ENCODE data around the gene IL16. TPM values are rescaled to one million over a fixed set of nuclear protein-coding genes. Genes with fewer than 3 reads are reported as not detected.

IL16 gene
- total RNA-seq, 4 donors from 2014 or later: 13.5 to 34.9 (median 19.8) TPM

- intact Hi-C loops (cut with DNase I): loop anchor here (10.0 kb wide), 1 partner anchor 58 kb away; no protein-coding TSS in a partner anchor
- no peak for TF ChIP-seq POLR2AphosphoS5 (IDR thresholded peaks at IDR 0.05)
- no peak for TF ChIP-seq POLR2A (IDR thresholded peaks at IDR 0.05; ENCODE audit: low read depth)
- no peak for TF ChIP-seq CTCF (IDR thresholded peaks at IDR 0.05)
- no peak for TF ChIP-seq EP300 (IDR thresholded peaks at IDR 0.05)
- H3K36me3 ChIP-seq: peaks cover 0 to 11% (median under 1%) of the 10 kb centered on the region in 4 donors
- no peak overlapping the region for H3K4me3 ChIP-seq
- H3K4me1 ChIP-seq: peaks cover 3 to 34% (median 26%) of the 10 kb centered on the region in 4 donors
- H3K9me3 ChIP-seq: peaks cover 0 to 6% (median 6%) of the 10 kb centered on the region in 4 donors
- no peaks in the 10 kb centered on the region for H3K27me3 ChIP-seq
- WGBS: 90% methylated on average over 2 of the region's 2 CpGs
- no peak for DNase-seq (ENCODE audit: extremely low spot score)
- H3K27ac ChIP-seq (replicated peaks in 1 of 4): no peak overlapping the region
Observed at GRCh38 chr15:81276967-81277366, 80.3 kb downstream of the IL16 start.

DNA sequence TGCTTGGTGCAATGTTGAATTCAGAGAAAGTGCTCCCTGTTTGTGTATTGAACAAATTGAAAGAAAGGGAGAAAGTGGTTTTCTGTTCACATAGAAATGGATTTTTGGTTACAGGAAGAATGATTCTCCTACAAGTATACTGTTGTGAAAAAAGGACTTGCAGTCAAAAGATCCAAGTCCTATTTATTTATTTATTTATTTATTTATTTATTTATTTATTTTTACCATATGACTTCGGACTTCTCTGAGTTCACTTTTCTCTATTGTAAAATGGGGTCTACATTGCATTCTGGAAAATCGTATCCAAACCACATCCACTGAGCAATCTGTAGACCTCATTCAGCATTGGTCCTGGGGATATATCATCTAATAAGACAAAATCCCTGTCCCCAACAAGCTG, 81.2 kb downstream of the IL16 start:
- Histone ChIP-seq H3K4me3 (no peak overlapping the region), H3K27me3 (no peaks in the 10 kb centered on the region), H3K4me1 (peaks cover 3 to 34% (median 23%) of the 10 kb centered on the region in 4 donors), H3K36me3 (peaks cover 0 to 11% (median 7%) of the 10 kb centered on the region in 4 donors), H3K27ac (replicated peaks in 1 of 4) (no peak overlapping the region), H3K9me3 (peaks cover 0 to 6% (median 6%) of the 10 kb centered on the region in 4 donors)
- TF ChIP-seq EP300 (IDR thresholded peaks at IDR 0.05) (no peak), CTCF (IDR thresholded peaks at IDR 0.05) (no peak), POLR2A (IDR thresholded peaks at IDR 0.05; ENCODE audit: low read depth) (no peak), POLR2AphosphoS5 (IDR thresholded peaks at IDR 0.05) (no peak)
- WGBS: 96% methylated on average over 2 of the region's 2 CpGs
- intact Hi-C loops (cut with DNase I): loop anchor here (10.0 kb wide), 1 partner anchor 57 kb away; no protein-coding TSS in a partner anchor
- DNase-seq (ENCODE audit: extremely low spot score): no peak

DNA sequence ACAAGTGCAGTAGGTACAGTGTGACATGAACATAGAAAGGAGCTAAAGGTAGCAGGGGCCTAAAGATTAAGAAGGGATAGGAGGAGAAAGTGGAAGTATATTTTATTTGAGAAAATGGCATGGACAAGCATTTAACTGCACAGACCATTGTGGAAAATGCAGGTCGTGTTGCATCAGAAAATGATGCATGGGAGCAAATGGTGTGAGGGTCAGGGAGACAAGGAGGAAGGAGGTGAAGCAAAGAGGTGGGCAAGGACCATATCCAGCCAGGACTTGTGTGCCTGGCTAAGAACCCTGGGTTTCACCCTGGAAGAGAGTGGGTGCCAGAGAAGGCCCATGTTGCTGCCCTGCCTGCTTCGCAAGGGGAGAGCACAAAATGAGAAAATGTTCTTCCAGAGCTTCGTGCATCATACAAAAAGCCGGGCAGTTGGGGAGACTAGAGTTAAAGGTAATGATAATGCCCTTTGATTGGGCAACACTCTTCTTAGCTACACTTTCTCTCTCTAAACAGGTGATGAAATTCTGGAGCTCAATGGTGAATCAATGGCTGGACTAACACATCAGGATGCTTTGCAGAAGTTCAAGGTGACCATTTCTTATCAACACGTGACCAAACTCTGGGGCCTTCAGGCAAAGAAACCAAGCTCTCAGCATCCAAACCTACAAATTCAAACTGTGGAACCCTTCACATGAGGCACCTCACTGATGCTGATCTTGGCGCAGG, 81.8 kb downstream of the IL16 start:
- H3K9me3 ChIP-seq: peaks cover 0 to 6% (median 6%) of the 10 kb centered on the region in 4 donors
- intact Hi-C loops (cut with DNase I): loop anchor here (10.0 kb wide), 1 partner anchor 56 kb away; no protein-coding TSS in a partner anchor
- no peak for DNase-seq (ENCODE audit: extremely low spot score)
- H3K27me3 ChIP-seq: no peaks in the 10 kb centered on the region
- H3K4me1 ChIP-seq: peaks cover 3 to 29% (median 23%) of the 10 kb centered on the region in 4 donors
- no peak overlapping the region for H3K27ac ChIP-seq (replicated peaks in 1 of 4)
- H3K36me3 ChIP-seq: peaks cover 0 to 10% (median 8%) of the 10 kb centered on the region in 4 donors
- 90% methylated on average over 6 of the region's 6 CpGs for WGBS
- TF ChIP-seq CTCF (IDR thresholded peaks at IDR 0.05) (no peak), EP300 (IDR thresholded peaks at IDR 0.05) (no peak), POLR2A (IDR thresholded peaks at IDR 0.05; ENCODE audit: low read depth) (no peak), POLR2AphosphoS5 (IDR thresholded peaks at IDR 0.05) (no peak)
- H3K4me3 ChIP-seq: no peak overlapping the region

- intact Hi-C loops (cut with DNase I): loop anchor here (10.0 kb wide), 1 partner anchor 55 kb away; no protein-coding TSS in a partner anchor
- TF ChIP-seq POLR2A (IDR thresholded peaks at IDR 0.05; ENCODE audit: low read depth) (no peak), CTCF (IDR thresholded peaks at IDR 0.05) (no peak), EP300 (IDR thresholded peaks at IDR 0.05) (no peak), POLR2AphosphoS5 (IDR thresholded peaks at IDR 0.05) (no peak)
- H3K9me3 ChIP-seq: peaks cover 0 to 6% (median 6%) of the 10 kb centered on the region in 4 donors
Observed at GRCh38 chr15:81279621-81280485, 83.2 kb downstream of the IL16 start.

More at GRCh38 chr15:81279621-81280485, 83.2 kb downstream of the IL16 start:
- H3K27me3 ChIP-seq: no peaks in the 10 kb centered on the region
- DNase-seq (ENCODE audit: extremely low spot score): no peak
- 75% methylated on average over 12 of the region's 12 CpGs for WGBS
- peaks cover 0 to 10% (median 8%) of the 10 kb centered on the region in 4 donors for H3K36me3 ChIP-seq
- peaks cover 3 to 22% (median 15%) of the 10 kb centered on the region in 4 donors for H3K4me1 ChIP-seq
- no peak overlapping the region for H3K27ac ChIP-seq (replicated peaks in 1 of 4)
- no peak overlapping the region for H3K4me3 ChIP-seq
